ENCODE data around the gene XXYLT1.

- no peak for TF ChIP-seq POLR2A (IDR thresholded peaks at IDR 0.05)
- no peak for TF ChIP-seq CTCF (IDR thresholded peaks at IDR 0.05 in 8 of 11, conservative IDR thresholded peaks at IDR 0.05 in 3 of 11)
- no peak for TF ChIP-seq POLR2AphosphoS5 (IDR thresholded peaks at IDR 0.05)
These were observed 25.4 kb downstream of the XXYLT1 start for GRCh38 chr3:195245531-195245951.

Data from spleen (tissue), 7 donors.